Measurements from ENCODE around the gene TUSC1. TPM values are rescaled to one million over a fixed set of nuclear protein-coding genes. Genes with fewer than 3 reads are reported as not detected.
"Not testable (repeated sequence)": the region's sequence is repeated elsewhere in the genome, so short reads cannot be mapped to it uniquely, and the experiment has no call there.

Gene TUSC1
- total RNA-seq, 5 donors from 2014 or later (not counting 1 experiment from before 2014, with no cell fraction given) = 0.12 to 0.25 (median 0.22) TPM; not detected in 1

- ATAC-seq (replicated peaks in 1 of 4) = no peak
- ChIA-PET POLR2A (no interaction called here), CTCF (no interaction called here)
- Mint-ChIP-seq H3K4me1 (peaks cover 0 to 4% (median 3%) of the 10 kb centered on the region in 3 donors), H3K9me3 (peaks cover 8 to 12% (median 10%) of the 10 kb centered on the region in 3 donors), H3K4me3 (peak overlapping the region in 1 of 3 donors; percentile 27), H3K27ac (no peak overlapping the region), H3K36me3 (no peaks in the 10 kb centered on the region), H3K27me3 (peaks cover 10 to 17% of the 10 kb centered on the region in 2 donors)
- WGBS (ENCODE audit: insufficient coverage) = 73% methylated on average over 2 of the region's 4 CpGs
- Histone ChIP-seq H3K9me3 (no peaks in the 10 kb centered on the region), H3K27ac (ENCODE audit: low read length) (no peak overlapping the region), H3K4me1 (ENCODE audit: control insufficient read depth in 1 of 2, extremely low read depth in 1 of 2, insufficient read depth in 2 of 2, low read length in 2 of 2) (no peaks in the 10 kb centered on the region), H3K27me3 (replicated peaks in 1 of 2; ENCODE audit: control insufficient read depth in 2 of 2, extremely low read depth in 1 of 2, insufficient read depth in 2 of 2, low read length in 1 of 2) (peaks cover 0 to 11% of the 10 kb centered on the region in 2 experiments), H3K4me3 (ENCODE audit: control insufficient read depth in 1 of 2, extremely low read depth in 1 of 2, low read length in 1 of 2) (no peak overlapping the region), H3K36me3 (ENCODE audit: control insufficient read depth in 2 of 2, extremely low read depth in 1 of 2, insufficient read depth in 1 of 2, low read length in 1 of 2) (no peaks in the 10 kb centered on the region)
- no peak for DNase-seq
Observed at GRCh38 chr9:25678846-25679360, 659 bp upstream of the TUSC1 start.

DNA sequence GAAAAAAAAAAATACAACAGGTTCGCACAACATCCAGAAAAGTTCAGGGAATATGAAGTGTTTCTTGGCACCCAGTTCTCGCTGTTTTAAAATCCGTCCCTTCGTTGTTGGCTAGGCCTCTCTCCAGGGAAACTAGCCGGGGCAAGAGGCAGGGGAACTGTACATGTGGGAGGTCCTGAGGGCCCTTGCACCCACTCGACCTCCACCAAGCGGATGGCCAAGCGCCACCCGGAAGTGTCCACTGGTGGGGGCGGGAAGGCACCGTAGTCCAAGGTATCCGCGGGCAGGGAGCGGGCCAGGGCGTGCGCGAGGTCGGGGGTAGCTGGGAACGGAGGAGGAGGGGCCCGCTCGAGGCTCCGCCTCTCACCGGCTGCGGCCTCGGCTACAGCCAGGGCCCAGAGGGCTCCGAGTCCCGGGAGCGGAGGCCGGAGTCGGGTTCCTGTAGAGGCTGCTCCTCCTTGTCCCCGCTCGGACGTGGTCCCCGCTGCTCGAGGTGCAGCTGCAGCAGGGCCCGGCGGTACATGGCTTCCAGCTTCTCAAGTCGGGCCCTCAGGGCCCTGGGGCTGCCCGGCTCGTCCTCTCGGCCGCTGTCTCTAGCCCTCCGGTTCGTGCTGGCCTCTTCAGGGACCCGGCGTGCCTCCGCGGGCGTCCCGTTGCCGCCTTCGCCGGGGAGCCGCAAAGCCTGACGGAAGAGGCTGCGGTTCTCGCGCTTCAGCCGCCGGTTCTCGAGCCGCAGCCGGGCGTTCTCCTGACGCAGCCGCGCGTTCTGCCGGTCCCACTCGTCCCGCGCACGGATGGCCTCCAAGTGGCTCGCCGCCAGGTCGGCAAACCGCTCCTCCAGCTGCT lies 720 bp downstream of the TUSC1 start:
- H3K27ac ChIP-seq (ENCODE audit: low read length) = no peak overlapping the region
- peak overlapping the region in 1 of 2 donors; percentile 57 for H3K4me3 ChIP-seq (ENCODE audit: control insufficient read depth in 1 of 2, extremely low read depth in 1 of 2, low read length in 1 of 2)
- 12% methylated on average over 77 of the region's 77 CpGs for WGBS (ENCODE audit: insufficient coverage)
- ChIA-PET POLR2A (no interaction called here), CTCF (no interaction called here)
- H3K9me3 Mint-ChIP-seq = peaks cover 0 to 7% (median 3%) of the 10 kb centered on the region in 3 donors
- peak; percentile 23 to 36 (median 28) for ATAC-seq (replicated peaks in 1 of 4)
- peaks cover 0 to 4% (median 3%) of the 10 kb centered on the region in 3 donors for H3K4me1 Mint-ChIP-seq
- DNase-seq = peak in 1 of 35 experiments; percentile 1
- no peak overlapping the region for H3K27ac Mint-ChIP-seq
- peaks cover 10 to 17% of the 10 kb centered on the region in 2 donors for H3K27me3 Mint-ChIP-seq
- H3K36me3 Mint-ChIP-seq = no peaks in the 10 kb centered on the region
- peak overlapping the region; percentile 32 to 57 (median 42) for H3K4me3 Mint-ChIP-seq
- H3K9me3 ChIP-seq = no peaks in the 10 kb centered on the region
- no peaks in the 10 kb centered on the region for H3K36me3 ChIP-seq (ENCODE audit: control insufficient read depth in 2 of 2, extremely low read depth in 1 of 2, insufficient read depth in 1 of 2, low read length in 1 of 2)
- peaks cover 0 to 11% of the 10 kb centered on the region in 2 experiments for H3K27me3 ChIP-seq (replicated peaks in 1 of 2; ENCODE audit: control insufficient read depth in 2 of 2, extremely low read depth in 1 of 2, insufficient read depth in 2 of 2, low read length in 1 of 2)
- no peaks in the 10 kb centered on the region for H3K4me1 ChIP-seq (ENCODE audit: control insufficient read depth in 1 of 2, extremely low read depth in 1 of 2, insufficient read depth in 2 of 2, low read length in 2 of 2)

DNA sequence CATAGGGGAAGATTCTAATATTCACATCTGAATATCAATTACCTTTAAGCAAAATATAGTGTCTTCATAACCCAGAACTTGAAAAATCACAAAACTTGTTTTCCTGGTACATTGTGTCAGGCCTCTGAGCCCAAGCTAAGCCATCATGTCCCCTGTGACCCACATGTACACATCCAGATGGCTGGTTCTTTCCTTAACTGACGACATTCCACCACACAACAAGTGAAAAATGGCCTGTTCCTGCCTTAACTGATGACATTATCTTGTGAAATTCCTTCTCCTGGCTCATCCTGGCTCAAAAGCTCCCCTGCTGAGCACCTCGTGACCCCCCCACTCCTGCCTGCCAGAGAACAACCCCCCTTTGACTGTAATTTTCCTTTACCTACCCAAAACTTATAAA lies 2.4 kb downstream of the TUSC1 start:
- H3K4me1 Mint-ChIP-seq; ATAC-seq (replicated peaks in 1 of 4); H3K9me3 Mint-ChIP-seq; H3K4me1 ChIP-seq (ENCODE audit: control insufficient read depth in 1 of 2, extremely low read depth in 1 of 2, insufficient read depth in 2 of 2, low read length in 2 of 2); DNase-seq; H3K36me3 ChIP-seq (ENCODE audit: control insufficient read depth in 2 of 2, extremely low read depth in 1 of 2, insufficient read depth in 1 of 2, low read length in 1 of 2); H3K4me3 ChIP-seq (ENCODE audit: control insufficient read depth in 1 of 2, extremely low read depth in 1 of 2, low read length in 1 of 2); H3K36me3 Mint-ChIP-seq; H3K9me3 ChIP-seq; H3K4me3 Mint-ChIP-seq; CTCF ChIA-PET; H3K27ac ChIP-seq (ENCODE audit: low read length); POLR2A ChIA-PET; H3K27ac Mint-ChIP-seq: not testable (repeated sequence)
- 63% methylated on average over 1 of the region's 2 CpGs for WGBS (ENCODE audit: insufficient coverage)
- H3K27me3 ChIP-seq (replicated peaks in 1 of 2; ENCODE audit: control insufficient read depth in 2 of 2, extremely low read depth in 1 of 2, insufficient read depth in 2 of 2, low read length in 1 of 2) = peaks cover 0 to 11% of the 10 kb centered on the region in 2 experiments
- H3K27me3 Mint-ChIP-seq = peaks cover 10 to 17% of the 10 kb centered on the region in 2 donors

DNA sequence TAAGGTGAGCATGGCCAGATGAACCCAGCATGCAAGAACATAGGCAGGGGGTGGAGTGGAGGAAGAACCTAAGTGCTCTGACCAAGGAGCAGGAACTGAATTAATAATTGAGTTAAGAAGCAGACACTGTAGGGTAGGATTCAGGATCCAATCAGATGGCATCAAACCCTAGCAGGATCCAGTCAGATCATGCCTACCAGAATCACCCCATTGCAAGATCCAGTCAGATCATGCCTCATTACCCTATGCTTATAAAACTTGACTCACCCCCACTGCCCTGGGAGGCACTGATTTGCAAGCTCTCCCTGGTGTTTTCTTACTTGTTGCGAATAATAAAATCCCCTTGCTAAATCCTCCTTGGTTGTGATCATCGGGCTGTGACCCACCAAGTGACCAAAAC lies 19.7 kb downstream of the TUSC1 start:
- H3K27me3 Mint-ChIP-seq = no peaks in the 10 kb centered on the region
- ATAC-seq (replicated peaks in 1 of 4) (no peak), DNase-seq (no peak)
- no peak overlapping the region for H3K27ac Mint-ChIP-seq
- H3K4me3 Mint-ChIP-seq = no peak overlapping the region
- ChIA-PET CTCF (interaction anchor here in 1 of 2 donors (0.6 kb wide), 1 partner anchor 55 kb away, joined by 3 read pairs; no protein-coding TSS in a partner anchor), POLR2A (no interaction called here)
- Histone ChIP-seq H3K4me1 (ENCODE audit: control insufficient read depth in 1 of 2, extremely low read depth in 1 of 2, insufficient read depth in 2 of 2, low read length in 2 of 2) (no peaks in the 10 kb centered on the region), H3K27ac (ENCODE audit: low read length) (no peak overlapping the region), H3K4me3 (ENCODE audit: control insufficient read depth in 1 of 2, extremely low read depth in 1 of 2, low read length in 1 of 2) (no peak overlapping the region), H3K9me3 (no peaks in the 10 kb centered on the region), H3K27me3 (replicated peaks in 1 of 2; ENCODE audit: control insufficient read depth in 2 of 2, extremely low read depth in 1 of 2, insufficient read depth in 2 of 2, low read length in 1 of 2) (no peaks in the 10 kb centered on the region), H3K36me3 (ENCODE audit: control insufficient read depth in 2 of 2, extremely low read depth in 1 of 2, insufficient read depth in 1 of 2, low read length in 1 of 2) (no peaks in the 10 kb centered on the region)
- no CpG with 5 or more reads among the region's 2 CpGs for WGBS (ENCODE audit: insufficient coverage)
- H3K4me1 Mint-ChIP-seq = no peaks in the 10 kb centered on the region
- H3K36me3 Mint-ChIP-seq = no peaks in the 10 kb centered on the region
- H3K9me3 Mint-ChIP-seq = peaks cover 0 to 22% (median 15%) of the 10 kb centered on the region in 3 donors

DNA sequence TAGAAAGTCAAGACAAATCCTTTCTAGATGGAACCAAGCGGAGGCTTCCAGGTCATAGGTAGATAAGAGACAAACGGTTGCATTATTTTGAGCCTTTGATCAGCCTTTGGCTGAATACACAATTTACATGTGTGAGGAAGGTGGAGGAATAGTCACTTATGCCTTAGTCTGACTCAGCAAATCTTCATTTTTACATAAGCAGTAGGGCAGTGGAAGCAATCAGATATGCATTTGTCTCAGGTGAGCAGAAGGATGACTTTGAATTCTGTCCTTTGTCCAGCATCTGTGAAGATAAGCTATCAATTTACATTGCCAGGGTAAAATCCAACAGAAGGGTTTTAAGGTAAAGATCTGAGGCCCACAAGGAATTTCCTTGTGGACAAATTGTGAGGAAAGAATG lies 23.8 kb downstream of the TUSC1 start:
- H3K36me3 Mint-ChIP-seq = no peaks in the 10 kb centered on the region
- H3K9me3 ChIP-seq = no peaks in the 10 kb centered on the region
- H3K4me3 ChIP-seq (ENCODE audit: control insufficient read depth in 1 of 2, extremely low read depth in 1 of 2, low read length in 1 of 2) = no peak overlapping the region
- WGBS (ENCODE audit: insufficient coverage) = no CpG with 5 or more reads among the region's 2 CpGs
- H3K27me3 ChIP-seq (replicated peaks in 1 of 2; ENCODE audit: control insufficient read depth in 2 of 2, extremely low read depth in 1 of 2, insufficient read depth in 2 of 2, low read length in 1 of 2) = no peaks in the 10 kb centered on the region
- DNase-seq = no peak
- H3K9me3 Mint-ChIP-seq = peaks cover 0 to 15% (median 15%) of the 10 kb centered on the region in 3 donors
- POLR2A ChIA-PET = no interaction called here
- no peak overlapping the region for H3K27ac ChIP-seq (ENCODE audit: low read length)
- H3K27ac Mint-ChIP-seq = no peak overlapping the region
- no peaks in the 10 kb centered on the region for H3K4me1 ChIP-seq (ENCODE audit: control insufficient read depth in 1 of 2, extremely low read depth in 1 of 2, insufficient read depth in 2 of 2, low read length in 2 of 2)
- no peak overlapping the region for H3K4me3 Mint-ChIP-seq
- no peaks in the 10 kb centered on the region for H3K36me3 ChIP-seq (ENCODE audit: control insufficient read depth in 2 of 2, extremely low read depth in 1 of 2, insufficient read depth in 1 of 2, low read length in 1 of 2)
- no peak for ATAC-seq (replicated peaks in 1 of 4)
- CTCF ChIA-PET = no interaction called here
- H3K27me3 Mint-ChIP-seq = no peaks in the 10 kb centered on the region
- no peaks in the 10 kb centered on the region for H3K4me1 Mint-ChIP-seq

GRCh38 chr9:25648116-25648515 lies 30.1 kb downstream of the TUSC1 start:
- Histone ChIP-seq H3K27me3 (replicated peaks in 1 of 2; ENCODE audit: control insufficient read depth in 2 of 2, extremely low read depth in 1 of 2, insufficient read depth in 2 of 2, low read length in 1 of 2) (no peaks in the 10 kb centered on the region), H3K27ac (ENCODE audit: low read length) (no peak overlapping the region), H3K4me3 (ENCODE audit: control insufficient read depth in 1 of 2, extremely low read depth in 1 of 2, low read length in 1 of 2) (no peak overlapping the region), H3K36me3 (ENCODE audit: control insufficient read depth in 2 of 2, extremely low read depth in 1 of 2, insufficient read depth in 1 of 2, low read length in 1 of 2) (no peaks in the 10 kb centered on the region), H3K9me3 (no peaks in the 10 kb centered on the region), H3K4me1 (ENCODE audit: control insufficient read depth in 1 of 2, extremely low read depth in 1 of 2, insufficient read depth in 2 of 2, low read length in 2 of 2) (no peaks in the 10 kb centered on the region)
- no peak overlapping the region for H3K4me3 Mint-ChIP-seq
- H3K27me3 Mint-ChIP-seq = no peaks in the 10 kb centered on the region
- H3K27ac Mint-ChIP-seq = no peak overlapping the region
- ChIA-PET POLR2A (no interaction called here), CTCF (no interaction called here)
- WGBS (ENCODE audit: insufficient coverage) = 9% methylated on average over 1 of the region's 3 CpGs
- H3K36me3 Mint-ChIP-seq = no peaks in the 10 kb centered on the region
- peaks cover 14 to 17% (median 15%) of the 10 kb centered on the region in 3 donors for H3K9me3 Mint-ChIP-seq
- ATAC-seq (replicated peaks in 1 of 4) (no peak), DNase-seq (no peak)
- H3K4me1 Mint-ChIP-seq = no peaks in the 10 kb centered on the region
